Nephron progenitor cell (in vitro differentiated cells): ENCODE data around the gene LINGO4.
"Not testable (repeated sequence)": the region's sequence is repeated elsewhere in the genome, so short reads cannot be mapped to it uniquely, and the experiment has no call there.

Experiments
- DNase-seq: peaks from one replicate; pipeline ENCODE4 v3.0.0; 2021
- H3K27ac Mint-ChIP-seq: 2 replicates; pipeline ENCODE4 v1.8.0; 2021; ENCODE audit warnings: mild to moderate bottlenecking, moderate library complexity, mixed read lengths
- H3K27me3 Mint-ChIP-seq: 2 replicates; pipeline ENCODE4 v1.8.0; 2021; ENCODE audit warnings: mild to moderate bottlenecking, low read depth, mixed read lengths; ENCODE audit not compliant: poor library complexity
- H3K36me3 Mint-ChIP-seq: 2 replicates; pipeline ENCODE4 v1.8.0; 2021; ENCODE audit warnings: low read depth, mixed read lengths
- H3K4me1 Mint-ChIP-seq: 2 replicates; pipeline ENCODE4 v1.8.0; 2021; ENCODE audit warnings: mixed read lengths
- H3K4me3 Mint-ChIP-seq: 2 replicates; pipeline ENCODE4 v1.8.0; 2021; ENCODE audit warnings: mild to moderate bottlenecking, moderate library complexity, mixed read lengths
- H3K9me3 Mint-ChIP-seq: 2 replicates; pipeline ENCODE4 v1.8.0; 2021; ENCODE audit warnings: mild to moderate bottlenecking, moderate library complexity, mixed read lengths
- TF ChIP-seq, protein P1 (sequence below): fragments of 200-600 bp; sonication (generic); IDR thresholded peaks from 2 replicates; pipeline ENCODE4 v1.5.0; 2021; ENCODE audit warnings: antibody characterized with exemption

LINGO4 gene

DNA sequence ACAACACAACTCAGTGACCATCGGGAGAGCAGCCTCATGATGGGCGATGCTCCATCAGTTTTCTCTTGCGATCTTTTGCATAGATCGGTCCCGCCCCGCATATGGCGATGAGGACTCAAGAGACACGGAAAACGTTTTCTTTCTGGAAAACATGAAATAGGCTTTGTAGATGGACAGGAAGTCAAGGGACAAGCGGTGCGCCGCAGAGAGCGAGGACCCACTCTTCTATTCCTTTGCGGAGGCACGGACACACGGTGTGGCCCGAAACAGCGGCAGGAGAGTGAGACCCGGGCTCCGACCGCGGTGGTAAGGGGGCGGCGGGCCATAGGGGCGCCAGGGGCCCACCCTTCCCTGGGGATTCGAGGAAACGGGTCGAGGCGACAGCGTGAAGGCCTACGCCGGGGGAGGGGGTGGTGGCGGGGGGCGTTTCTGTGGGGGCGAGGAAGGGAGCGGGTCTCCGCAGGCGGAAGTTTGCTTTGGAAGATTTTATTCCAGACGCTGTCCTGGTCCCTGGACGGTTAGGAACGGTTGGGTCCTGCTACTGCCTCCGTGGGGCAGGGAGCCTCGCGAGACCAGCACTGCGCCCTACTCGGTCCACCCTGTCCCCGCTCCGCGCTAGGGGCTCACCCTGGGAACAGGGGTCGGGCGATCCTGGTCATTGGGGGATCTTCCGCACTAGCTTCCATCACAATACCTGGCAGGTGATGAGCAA, 14.1 kb downstream of the LINGO4 start:
- Mint-ChIP-seq H3K27me3 (peaks cover 64% of the 10 kb centered on the region), H3K4me3 (peak overlapping the region; percentile 87), H3K27ac (no peak overlapping the region), H3K36me3 (no peaks in the 10 kb centered on the region), H3K4me1 (peaks cover 22% of the 10 kb centered on the region), H3K9me3 (no peaks in the 10 kb centered on the region)
- peak; percentile 33 for DNase-seq
- TF ChIP-seq, protein P1, sequence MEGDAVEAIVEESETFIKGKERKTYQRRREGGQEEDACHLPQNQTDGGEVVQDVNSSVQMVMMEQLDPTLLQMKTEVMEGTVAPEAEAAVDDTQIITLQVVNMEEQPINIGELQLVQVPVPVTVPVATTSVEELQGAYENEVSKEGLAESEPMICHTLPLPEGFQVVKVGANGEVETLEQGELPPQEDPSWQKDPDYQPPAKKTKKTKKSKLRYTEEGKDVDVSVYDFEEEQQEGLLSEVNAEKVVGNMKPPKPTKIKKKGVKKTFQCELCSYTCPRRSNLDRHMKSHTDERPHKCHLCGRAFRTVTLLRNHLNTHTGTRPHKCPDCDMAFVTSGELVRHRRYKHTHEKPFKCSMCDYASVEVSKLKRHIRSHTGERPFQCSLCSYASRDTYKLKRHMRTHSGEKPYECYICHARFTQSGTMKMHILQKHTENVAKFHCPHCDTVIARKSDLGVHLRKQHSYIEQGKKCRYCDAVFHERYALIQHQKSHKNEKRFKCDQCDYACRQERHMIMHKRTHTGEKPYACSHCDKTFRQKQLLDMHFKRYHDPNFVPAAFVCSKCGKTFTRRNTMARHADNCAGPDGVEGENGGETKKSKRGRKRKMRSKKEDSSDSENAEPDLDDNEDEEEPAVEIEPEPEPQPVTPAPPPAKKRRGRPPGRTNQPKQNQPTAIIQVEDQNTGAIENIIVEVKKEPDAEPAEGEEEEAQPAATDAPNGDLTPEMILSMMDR = no peak

DNA sequence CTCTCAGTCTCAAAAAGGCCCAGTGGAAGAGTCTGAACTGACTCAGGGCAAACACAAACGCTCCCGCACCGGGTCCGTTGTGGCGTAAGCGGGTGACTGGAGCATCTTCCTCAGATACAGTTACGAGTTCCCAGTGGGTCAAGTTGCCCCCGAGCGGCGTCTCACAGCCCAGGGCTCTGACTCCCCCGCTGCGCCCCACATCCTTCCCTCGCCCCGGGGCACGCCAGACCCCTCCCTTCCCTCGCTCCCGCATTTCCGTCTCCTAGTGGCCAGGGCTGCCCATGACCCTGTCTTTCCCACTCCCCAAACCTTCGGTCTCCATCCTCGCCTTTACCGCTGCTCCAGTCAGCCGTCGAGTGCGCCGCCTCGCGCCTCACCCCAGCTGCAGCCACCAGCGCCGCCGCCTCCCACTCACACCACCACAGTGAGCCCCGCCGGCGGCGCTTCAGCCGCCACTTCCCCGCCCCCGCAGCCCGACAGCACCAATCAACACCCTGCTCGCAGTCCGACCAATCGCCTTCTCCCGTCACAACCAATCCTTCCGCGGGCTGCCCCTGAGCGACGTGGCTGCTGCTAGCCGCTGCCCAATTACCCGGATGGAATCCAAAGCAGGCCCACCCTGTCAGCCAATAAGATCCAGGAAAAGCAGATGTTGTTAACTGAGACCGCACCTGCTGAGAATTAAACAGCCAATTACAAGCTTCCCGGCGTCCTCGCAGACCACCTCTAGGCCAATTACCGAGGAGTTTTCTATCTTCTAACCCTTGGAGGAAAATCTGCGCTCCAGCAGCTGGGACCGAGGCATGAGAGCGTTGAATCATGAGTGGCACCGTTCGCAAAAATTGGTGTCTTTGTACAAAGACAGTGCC, 14.9 kb downstream of the LINGO4 start, which contains the start of gene TDRKH:
TSS of gene TDRKH (minus strand) at position 430 of the 869 bp plus-strand sequence. CDS start 7,478 bp downstream, outside the sequence.
- TF ChIP-seq, protein P1 = no peak
- Mint-ChIP-seq H3K36me3 (no peaks in the 10 kb centered on the region), H3K4me1 (peaks cover 22% of the 10 kb centered on the region), H3K4me3 (peak within 1 kb of the TSS; percentile 87), H3K27ac (no peak within 1 kb of the TSS), H3K9me3 (no peaks in the 10 kb centered on the region), H3K27me3 (peaks cover 57% of the 10 kb centered on the region)
- peak; percentile 98 for DNase-seq

DNA sequence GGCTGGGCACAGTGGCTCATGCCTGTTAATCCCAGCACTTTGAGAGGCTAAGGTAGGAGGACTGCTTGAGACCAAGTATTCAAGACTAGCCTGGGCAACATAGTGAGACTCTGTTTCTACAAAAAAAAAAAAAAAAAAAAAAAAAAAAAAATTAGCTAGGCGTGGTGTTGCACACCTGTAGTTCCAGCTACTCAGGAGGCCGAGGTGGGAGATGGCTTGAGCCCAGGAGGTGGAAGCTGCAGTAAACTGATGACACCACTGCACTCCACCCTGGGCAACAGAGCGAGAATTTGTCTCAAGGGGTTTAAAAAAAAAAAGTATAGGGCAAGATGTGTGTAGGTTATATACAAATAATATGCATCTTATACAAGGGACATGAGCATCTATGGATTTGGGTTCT, 17.5 kb downstream of the LINGO4 start:
- DNase-seq = no peak
- TF ChIP-seq, protein P1 = no peak
- H3K4me3 Mint-ChIP-seq = no peak overlapping the region
- H3K27ac Mint-ChIP-seq = no peak overlapping the region
- H3K27me3 Mint-ChIP-seq = peaks cover 41% of the 10 kb centered on the region
- H3K4me1 Mint-ChIP-seq = peaks cover 22% of the 10 kb centered on the region
- H3K36me3 Mint-ChIP-seq = no peaks in the 10 kb centered on the region
- H3K9me3 Mint-ChIP-seq = no peaks in the 10 kb centered on the region

DNA sequence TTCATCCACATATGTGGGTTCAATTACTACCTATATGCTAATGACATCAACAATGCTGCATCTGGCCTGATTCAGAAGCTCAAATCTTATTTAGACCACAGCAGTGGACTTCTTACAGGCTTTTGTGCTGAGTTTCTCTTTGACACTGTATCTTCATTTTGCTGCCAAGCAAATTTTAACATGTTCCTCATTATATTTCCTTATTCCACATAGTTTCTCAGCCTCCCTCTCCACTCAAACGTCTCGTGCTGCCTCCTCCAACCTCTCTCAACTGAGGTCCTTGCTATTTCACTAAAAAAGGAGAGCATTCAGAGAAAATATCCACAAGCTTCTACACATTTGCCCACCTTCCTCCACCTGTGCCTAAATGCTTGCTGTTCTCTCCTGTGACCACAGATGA, 21.4 kb downstream of the LINGO4 start:
- Mint-ChIP-seq H3K4me3 (no peak overlapping the region), H3K27me3 (peaks cover 19% of the 10 kb centered on the region), H3K36me3 (peaks cover 4% of the 10 kb centered on the region), H3K27ac (no peak overlapping the region), H3K9me3 (no peaks in the 10 kb centered on the region), H3K4me1 (no peaks in the 10 kb centered on the region)
- TF ChIP-seq, protein P1 = no peak
- DNase-seq = no peak

DNA sequence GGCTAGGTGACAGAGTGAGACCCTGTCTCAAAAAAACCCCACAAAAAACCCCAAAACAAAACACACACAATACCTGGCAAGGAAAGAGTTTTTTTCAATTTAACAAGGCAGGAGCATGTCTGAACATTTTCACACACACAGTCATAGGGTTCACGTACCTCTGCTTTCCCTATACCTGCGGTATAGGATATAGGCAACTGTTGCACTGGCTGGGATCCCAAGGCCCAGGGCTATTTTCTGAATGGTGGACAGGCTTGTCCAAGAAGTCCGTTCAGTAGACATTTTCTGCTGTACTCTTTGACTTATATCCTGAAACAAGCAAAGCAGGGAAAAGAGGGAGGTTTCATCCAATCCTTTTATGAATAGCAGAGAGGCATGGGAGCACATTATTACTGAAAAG, 22.5 kb downstream of the LINGO4 start:
- Mint-ChIP-seq H3K4me1 (no peaks in the 10 kb centered on the region), H3K4me3 (no peak overlapping the region), H3K36me3 (peaks cover 4% of the 10 kb centered on the region), H3K9me3 (no peaks in the 10 kb centered on the region), H3K27ac (no peak overlapping the region), H3K27me3 (peaks cover 13% of the 10 kb centered on the region)
- DNase-seq = no peak
- TF ChIP-seq, protein P1 = no peak

DNA sequence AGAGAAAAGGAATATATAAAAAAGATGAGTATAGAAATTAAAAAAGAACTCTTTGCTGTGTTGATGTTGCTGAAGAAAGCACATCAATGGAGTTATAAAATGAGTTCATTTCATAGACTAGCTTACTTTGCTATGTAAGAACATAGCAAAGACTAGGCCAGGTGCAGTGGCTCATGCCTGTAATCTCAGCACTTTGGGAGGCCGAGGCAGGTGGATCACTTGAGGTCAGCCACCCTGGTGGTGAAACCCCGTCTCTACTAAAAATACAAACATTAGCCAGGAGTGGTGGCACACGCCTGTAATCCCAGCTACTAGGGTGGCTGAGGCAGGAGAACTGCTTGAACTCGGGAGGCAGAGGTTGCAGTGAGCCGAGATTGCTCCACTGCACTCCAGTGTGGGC, 23.2 kb downstream of the LINGO4 start:
- not testable (repeated sequence) for H3K9me3 Mint-ChIP-seq, H3K4me1 Mint-ChIP-seq, H3K4me3 Mint-ChIP-seq, H3K27ac Mint-ChIP-seq, H3K36me3 Mint-ChIP-seq, DNase-seq
- peaks cover 13% of the 10 kb centered on the region for H3K27me3 Mint-ChIP-seq

DNA sequence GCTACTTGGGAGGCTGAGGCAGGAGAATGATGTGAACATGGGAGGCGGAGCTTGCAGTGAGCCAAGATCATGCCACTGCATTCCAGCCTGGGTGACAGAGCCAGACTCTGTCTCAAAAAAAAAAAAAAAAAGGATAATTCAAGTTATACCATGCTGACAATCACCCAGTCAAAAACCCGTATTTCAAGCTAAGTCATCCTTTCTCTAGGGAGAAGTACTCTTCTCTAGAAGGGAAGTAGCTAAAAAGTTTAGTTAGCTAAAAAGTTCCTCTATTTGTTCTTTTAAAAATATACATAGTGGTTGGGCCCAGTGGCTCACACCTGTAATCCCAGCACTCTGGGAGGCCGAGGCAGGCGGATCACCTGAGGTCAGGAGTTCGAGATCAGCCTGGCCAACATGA, 24.5 kb downstream of the LINGO4 start:
- H3K4me1 Mint-ChIP-seq, H3K27me3 Mint-ChIP-seq, H3K9me3 Mint-ChIP-seq, H3K27ac Mint-ChIP-seq, DNase-seq, H3K4me3 Mint-ChIP-seq: not testable (repeated sequence)
- H3K36me3 Mint-ChIP-seq = peaks cover 16% of the 10 kb centered on the region
